ENCODE measurements around the gene VAV2. TPM values are rescaled to one million over a fixed set of nuclear protein-coding genes. Genes with fewer than 3 reads are reported as not detected.

Gene VAV2
- total RNA-seq, 1 donor from 2014 or later, result 61.9 TPM

- DNase-seq (ENCODE audit: low spot score in 2 of 2, unreplicated experiment in 2 of 2), result no peak
- Mint-ChIP-seq H3K4me3 (no peak overlapping the region), H3K27ac (peak overlapping the region; percentile 85), H3K36me3 (peaks cover 16% of the 10 kb centered on the region), H3K4me1 (peaks cover 36% of the 10 kb centered on the region), H3K27me3 (ENCODE audit: low read depth) (no peaks in the 10 kb centered on the region), H3K9me3 (peaks cover 8% of the 10 kb centered on the region)
- no peak for TF ChIP-seq CTCF (IDR thresholded peaks at IDR 0.05; ENCODE audit: unreplicated experiment)
Observed at GRCh38 chr9:133863257-133863592, 128.9 kb downstream of the VAV2 start.

GRCh38 chr9:133862585-133863256 is 129.4 kb downstream of the VAV2 start:
- no peak for TF ChIP-seq CTCF (IDR thresholded peaks at IDR 0.05; ENCODE audit: unreplicated experiment)
- peaks cover 8% of the 10 kb centered on the region for H3K9me3 Mint-ChIP-seq
- peaks cover 20% of the 10 kb centered on the region for H3K36me3 Mint-ChIP-seq
- no peaks in the 10 kb centered on the region for H3K27me3 Mint-ChIP-seq (ENCODE audit: low read depth)
- H3K4me1 Mint-ChIP-seq, result peaks cover 31% of the 10 kb centered on the region
- H3K27ac Mint-ChIP-seq, result peak overlapping the region; percentile 85
- H3K4me3 Mint-ChIP-seq, result no peak overlapping the region
- DNase-seq (ENCODE audit: low spot score in 2 of 2, unreplicated experiment in 2 of 2), result no peak

GRCh38 chr9:133861692-133862091 is 130.4 kb downstream of the VAV2 start:
- Mint-ChIP-seq H3K27ac (no peak overlapping the region), H3K4me1 (peaks cover 35% of the 10 kb centered on the region), H3K9me3 (peaks cover 8% of the 10 kb centered on the region), H3K27me3 (ENCODE audit: low read depth) (no peaks in the 10 kb centered on the region), H3K4me3 (no peak overlapping the region), H3K36me3 (peaks cover 22% of the 10 kb centered on the region)
- no peak for TF ChIP-seq CTCF (IDR thresholded peaks at IDR 0.05; ENCODE audit: unreplicated experiment)
- no peak for DNase-seq (ENCODE audit: low spot score in 2 of 2, unreplicated experiment in 2 of 2)

GRCh38 chr9:133861086-133861485 is 131.0 kb downstream of the VAV2 start:
- Mint-ChIP-seq H3K9me3 (peaks cover 8% of the 10 kb centered on the region), H3K4me3 (no peak overlapping the region), H3K36me3 (peaks cover 24% of the 10 kb centered on the region), H3K4me1 (peaks cover 34% of the 10 kb centered on the region), H3K27me3 (ENCODE audit: low read depth) (no peaks in the 10 kb centered on the region), H3K27ac (no peak overlapping the region)
- TF ChIP-seq CTCF (IDR thresholded peaks at IDR 0.05; ENCODE audit: unreplicated experiment), result no peak
- DNase-seq (ENCODE audit: low spot score in 2 of 2, unreplicated experiment in 2 of 2), result no peak

GRCh38 chr9:133858771-133859170 is 133.4 kb downstream of the VAV2 start:
- H3K27ac Mint-ChIP-seq, result no peak overlapping the region
- peaks cover 19% of the 10 kb centered on the region for H3K36me3 Mint-ChIP-seq
- DNase-seq (ENCODE audit: low spot score in 2 of 2, unreplicated experiment in 2 of 2), result no peak
- H3K4me3 Mint-ChIP-seq, result no peak overlapping the region
- TF ChIP-seq CTCF (IDR thresholded peaks at IDR 0.05; ENCODE audit: unreplicated experiment), result no peak
- no peaks in the 10 kb centered on the region for H3K27me3 Mint-ChIP-seq (ENCODE audit: low read depth)
- H3K9me3 Mint-ChIP-seq, result no peaks in the 10 kb centered on the region
- peaks cover 32% of the 10 kb centered on the region for H3K4me1 Mint-ChIP-seq

GRCh38 chr9:133857639-133858038 is 134.5 kb downstream of the VAV2 start:
- Mint-ChIP-seq H3K4me1 (peaks cover 24% of the 10 kb centered on the region), H3K27ac (no peak overlapping the region), H3K9me3 (no peaks in the 10 kb centered on the region), H3K27me3 (ENCODE audit: low read depth) (no peaks in the 10 kb centered on the region), H3K36me3 (peaks cover 19% of the 10 kb centered on the region), H3K4me3 (no peak overlapping the region)
- no peak for DNase-seq (ENCODE audit: low spot score in 2 of 2, unreplicated experiment in 2 of 2)
- TF ChIP-seq CTCF (IDR thresholded peaks at IDR 0.05; ENCODE audit: unreplicated experiment), result no peak

Measured in mesothelial cell of epicardium (in vitro differentiated cells).